Testis (tissue), 2 donors: ENCODE data around the gene MYH15.

ENCODE experiments used
- CTCF ChIP-seq, 3 experiments: fragments of 450-650 bp in 2 of 3; fragments of 200-600 bp in 1 of 3; sonication (generic) in 1 of 3; IDR thresholded peaks; one replicate each; pipeline ENCODE4 v1.5.1; 2016 to 2019; ENCODE audit warnings: antibody characterized with exemption in 3 of 3, mild to moderate bottlenecking in 2 of 3, moderate library complexity in 1 of 3
- POLR2A ChIP-seq: fragments of 450-650 bp; IDR thresholded peaks from one replicate; pipeline ENCODE4 v1.6.1; 2017; ENCODE audit warnings: antibody characterized with exemption, mild to moderate bottlenecking, moderate library complexity

- TF ChIP-seq CTCF (IDR thresholded peaks at IDR 0.05) (no peak), POLR2A (no peak)
Observed at GRCh38 chr3:108406063-108406660, 104.2 kb downstream of the MYH15 start.
